B cell (primary cell): ENCODE results near the gene CFAP20DC. TPM values are rescaled to one million over a fixed set of nuclear protein-coding genes. Genes with fewer than 3 reads are reported as not detected.

Source experiments
- ATAC-seq: fragments of 200-7000 bp; cut with Tn5 transposase; one replicate; pipeline ENCODE4 v1.10.0; 2021; ENCODE audit warnings: low read depth, mild to moderate bottlenecking, moderate number of reproducible peaks, moderate library complexity
- CTCF ChIA-PET: fragments of 350-600 bp; sonication (Branson Sonifier 250); formaldehyde crosslinking; loops from one replicate; lab custom pipeline; 2021; ENCODE audit warnings: antibody characterized with exemption, inconsistent platforms; lab: Charles Lee
- POLR2A ChIA-PET: fragments of 350-600 bp; sonication (Branson Sonifier 250); formaldehyde crosslinking; loops from one replicate; lab custom pipeline; 2021; ENCODE audit warnings: antibody characterized with exemption; lab: Charles Lee
- DNase-seq: peaks from one replicate; pipeline ENCODE4 v3.0.0; 2013
- H2AFZ ChIP-seq: 2 replicates; pipeline ENCODE4 v1.6.1; 2012; ENCODE audit warnings: mild to moderate bottlenecking, low read depth, low read length; ENCODE audit not compliant: insufficient read depth, poor library complexity, severe bottlenecking
- H3K27ac ChIP-seq, 2 donors: 1 replicate in 1 of 2; 2 replicates in 1 of 2; pipeline ENCODE4 v1.5.1; 2012 to 2013; ENCODE audit warnings: low read length in 2 of 2, mild to moderate bottlenecking in 2 of 2, moderate library complexity in 1 of 2
- H3K27me3 ChIP-seq, 4 experiments: fragments of 200-600 bp in 1 of 4; sonication (generic) in 1 of 4; replicated peaks in 1 of 4; 1 replicate in 2 of 4; 2 replicates in 2 of 4; pipeline versions ENCODE4 v1.6.1 to v1.7.0; 2013 to 2016; ENCODE audit warnings: low read length in 3 of 4, mild to moderate bottlenecking in 2 of 4, mixed read lengths in 1 of 4, moderate library complexity in 1 of 4; ENCODE audit not compliant: insufficient read depth in 4 of 4, control insufficient read depth in 3 of 4; ENCODE audit errors: control extremely low read depth in 1 of 4
- H3K36me3 ChIP-seq, 2 experiments: replicated peaks in 1 of 2; 1 replicate in 1 of 2; 2 replicates in 1 of 2; pipeline versions ENCODE4 v1.6.1 to v1.7.1; 2013; ENCODE audit warnings: low read length in 1 of 2; ENCODE audit not compliant: insufficient read depth in 2 of 2, control insufficient read depth in 1 of 2; ENCODE audit errors: control extremely low read depth in 1 of 2, extremely low read depth in 1 of 2
- H3K4me1 ChIP-seq, 2 donors: fragments of 200-600 bp in 1 of 2; sonication (generic) in 1 of 2; 1 replicate in 1 of 2; 2 replicates in 1 of 2; pipeline versions ENCODE4 v1.5.1 to v1.6.1; 2013 to 2017; ENCODE audit warnings: low read length in 2 of 2; ENCODE audit not compliant: control insufficient read depth in 2 of 2, insufficient read depth in 2 of 2
- H3K4me2 ChIP-seq: replicated peaks from 2 replicates; pipeline ENCODE3; 2012; ENCODE audit warnings: mild to moderate bottlenecking, low read depth, low read length; ENCODE audit not compliant: poor library complexity, severe bottlenecking
- H3K4me3 ChIP-seq, 5 experiments: fragments of 200-600 bp in 1 of 5; sonication (generic) in 1 of 5; 1 replicate in 3 of 5; 2 replicates in 2 of 5; pipeline versions ENCODE4 v1.5.1 to v1.7.0; 2011 to 2016; ENCODE audit warnings: low read length in 4 of 5, mild to moderate bottlenecking in 4 of 5, low read depth in 2 of 5, control low read depth in 1 of 5, moderate library complexity in 1 of 5; ENCODE audit not compliant: insufficient read depth in 1 of 5; ENCODE audit errors: control extremely low read depth in 1 of 5, extremely low read depth in 1 of 5
- H3K79me2 ChIP-seq: fragments of 200-600 bp; sonication (generic); one replicate; pipeline ENCODE4 v1.6.0; 2016; ENCODE audit warnings: low read length; ENCODE audit not compliant: control insufficient read depth, insufficient read depth
- H3K9ac ChIP-seq: fragments of 200-600 bp; sonication (generic); 2 replicates; pipeline ENCODE4 v1.6.1; 2017; ENCODE audit warnings: mild to moderate bottlenecking, low read length, moderate library complexity
- H3K9me3 ChIP-seq, 3 donors: one replicate each; pipeline versions ENCODE4 v1.6.1 to v1.7.1; 2013; ENCODE audit warnings: low read length in 2 of 3; ENCODE audit not compliant: control insufficient read depth in 2 of 3, insufficient read depth in 1 of 3; ENCODE audit errors: control extremely low read depth in 1 of 3
- H4K20me1 ChIP-seq: 2 replicates; pipeline ENCODE4 v1.6.0; 2012; ENCODE audit warnings: mild to moderate bottlenecking, low read length; ENCODE audit not compliant: insufficient read depth, control insufficient read depth, poor library complexity, severe bottlenecking
- H3K27ac Mint-ChIP-seq: one replicate; pipeline ENCODE4 v1.8.0; 2021; ENCODE audit warnings: mixed read lengths
- H3K27me3 Mint-ChIP-seq: one replicate; pipeline ENCODE4 v1.8.0; 2021; ENCODE audit warnings: mixed read lengths
- H3K4me1 Mint-ChIP-seq: one replicate; pipeline ENCODE4 v1.8.0; 2021; ENCODE audit warnings: mixed read lengths
- H3K4me3 Mint-ChIP-seq: one replicate; pipeline ENCODE4 v1.8.0; 2021; ENCODE audit warnings: mixed read lengths
- H3K9me3 Mint-ChIP-seq: one replicate; pipeline ENCODE4 v1.8.0; 2022; ENCODE audit warnings: mixed read lengths; ENCODE audit not compliant: insufficient read depth
- EZH2 ChIP-seq: IDR thresholded peaks from 2 replicates; pipeline ENCODE4 v1.6.1; 2012; ENCODE audit warnings: borderline replicate concordance, low read depth, mild to moderate bottlenecking, moderate library complexity, low read length; ENCODE audit not compliant: insufficient read depth, poor library complexity, severe bottlenecking
- WGBS: methylation state at CpG from one replicate; pipeline ENCODE4 v1.1.5; 2013; ENCODE audit warnings: missing lambda C conversion rate; ENCODE audit not compliant: insufficient coverage; 5-methylcytosine and 5-hydroxymethylcytosine counted together
- intact Hi-C: fragments of 100-400 bp; cut with micrococcal nuclease; formaldehyde crosslinking; loops from one replicate; pipeline ENCODE4 v1.10.0; 2022
- polyA plus RNA-seq: library from polyadenylated mRNA; depleted of rRNA; stranded (reverse); fragments of >200 nt; gene quantifications from 2 replicates; pipeline ENCODE4 v1.2.3, GENCODE V29; 2012
- total RNA-seq, 2 donors: library from RNA; stranded (reverse); fragments of 120-200 nt in 1 of 2; gene quantifications; 1 replicate in 1 of 2; 2 replicates in 1 of 2; pipeline versions ENCODE4 v1.2.3 to v1.2.4, GENCODE V29; 2013 to 2022
- TF ChIP-seq, protein P1 (sequence below): fragments of 200-600 bp; IDR thresholded peaks from one replicate; pipeline ENCODE4 v1.8.0; 2022; ENCODE audit warnings: antibody characterized with exemption, mild to moderate bottlenecking

The CFAP20DC gene
- total and polyA plus RNA-seq, 2 donors (not counting 1 experiment from before 2014, with no cell fraction given) = 0.27 to 1.2 TPM

DNA sequence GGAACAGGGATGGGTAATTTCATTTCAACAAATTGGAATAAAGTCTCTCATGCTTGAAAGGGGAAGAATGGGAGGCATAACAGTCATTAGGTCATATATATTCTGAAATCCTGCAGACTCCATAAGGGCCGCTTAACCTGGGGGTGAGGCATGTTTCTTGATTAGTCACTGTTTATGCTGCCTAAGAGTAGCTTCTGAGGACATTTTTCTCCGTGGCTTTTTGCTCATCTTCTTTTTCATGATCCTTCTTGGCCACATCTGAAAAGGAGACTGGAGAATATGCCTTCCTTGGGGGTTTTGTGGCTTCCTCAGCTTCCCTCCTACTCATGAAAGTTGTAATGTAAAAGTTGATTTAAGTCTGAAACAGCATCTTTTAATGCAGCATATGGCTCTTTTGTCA, 20.0 kb upstream of the CFAP20DC start:
- Mint-ChIP-seq H3K27me3 (peaks cover 8% of the 10 kb centered on the region), H3K4me3 (no peak overlapping the region), H3K9me3 (no peaks in the 10 kb centered on the region), H3K4me1 (no peaks in the 10 kb centered on the region), H3K27ac (no peak overlapping the region)
- intact Hi-C loops = no loop called here
- TF ChIP-seq EZH2 = no peak
- TF ChIP-seq, protein P1, sequence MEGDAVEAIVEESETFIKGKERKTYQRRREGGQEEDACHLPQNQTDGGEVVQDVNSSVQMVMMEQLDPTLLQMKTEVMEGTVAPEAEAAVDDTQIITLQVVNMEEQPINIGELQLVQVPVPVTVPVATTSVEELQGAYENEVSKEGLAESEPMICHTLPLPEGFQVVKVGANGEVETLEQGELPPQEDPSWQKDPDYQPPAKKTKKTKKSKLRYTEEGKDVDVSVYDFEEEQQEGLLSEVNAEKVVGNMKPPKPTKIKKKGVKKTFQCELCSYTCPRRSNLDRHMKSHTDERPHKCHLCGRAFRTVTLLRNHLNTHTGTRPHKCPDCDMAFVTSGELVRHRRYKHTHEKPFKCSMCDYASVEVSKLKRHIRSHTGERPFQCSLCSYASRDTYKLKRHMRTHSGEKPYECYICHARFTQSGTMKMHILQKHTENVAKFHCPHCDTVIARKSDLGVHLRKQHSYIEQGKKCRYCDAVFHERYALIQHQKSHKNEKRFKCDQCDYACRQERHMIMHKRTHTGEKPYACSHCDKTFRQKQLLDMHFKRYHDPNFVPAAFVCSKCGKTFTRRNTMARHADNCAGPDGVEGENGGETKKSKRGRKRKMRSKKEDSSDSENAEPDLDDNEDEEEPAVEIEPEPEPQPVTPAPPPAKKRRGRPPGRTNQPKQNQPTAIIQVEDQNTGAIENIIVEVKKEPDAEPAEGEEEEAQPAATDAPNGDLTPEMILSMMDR = no peak
- Histone ChIP-seq H3K27ac (no peak overlapping the region), H2AFZ (no peak overlapping the region), H3K9ac (no peak overlapping the region), H3K4me1 (no peaks in the 10 kb centered on the region), H3K36me3 (no peaks in the 10 kb centered on the region), H3K9me3 (no peaks in the 10 kb centered on the region), H3K4me2 (no peak overlapping the region), H4K20me1 (no peaks in the 10 kb centered on the region), H3K27me3 (no peaks in the 10 kb centered on the region), H3K4me3 (no peak overlapping the region), H3K79me2 (no peaks in the 10 kb centered on the region)
- WGBS = no CpG with 5 or more reads among the region's 2 CpGs
- POLR2A ChIA-PET = no interaction called here
- CTCF ChIA-PET = interaction anchor here (1.0 kb wide), 1 partner anchor 17 kb away, joined by 4 read pairs; no protein-coding TSS in a partner anchor
- DNase-seq = no peak
- no peak for ATAC-seq

DNA sequence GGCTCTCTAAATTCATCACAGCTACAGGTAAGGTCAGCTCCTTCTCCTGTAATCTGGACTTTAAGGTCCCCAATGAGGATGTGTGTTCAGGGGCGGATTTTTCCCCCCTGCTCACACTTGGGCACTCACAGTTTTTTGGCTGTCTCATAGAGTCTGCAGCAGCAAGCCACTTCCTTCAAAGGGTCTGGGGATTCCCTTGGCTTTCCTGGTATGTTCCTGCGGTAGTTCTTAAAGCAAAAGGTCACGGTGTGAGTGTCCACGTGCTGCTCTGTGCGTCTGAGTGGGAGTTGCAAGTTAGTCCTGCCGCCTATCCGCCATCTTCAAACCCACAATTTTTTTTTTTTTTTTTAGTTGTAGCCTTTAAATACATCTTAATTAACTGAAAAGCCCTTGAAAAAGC, 15.4 kb upstream of the CFAP20DC start:
- Mint-ChIP-seq H3K9me3 (peaks cover 3% of the 10 kb centered on the region), H3K4me3 (no peak overlapping the region), H3K4me1 (no peaks in the 10 kb centered on the region), H3K27ac (no peak overlapping the region), H3K27me3 (peaks cover 11% of the 10 kb centered on the region)
- H3K4me2 ChIP-seq = no peak overlapping the region
- no peaks in the 10 kb centered on the region for H3K36me3 ChIP-seq
- no peak overlapping the region for H3K27ac ChIP-seq
- H3K27me3 ChIP-seq = no peaks in the 10 kb centered on the region
- WGBS = 84% methylated on average over 4 of the region's 7 CpGs
- no peaks in the 10 kb centered on the region for H3K79me2 ChIP-seq
- no peak for TF ChIP-seq EZH2
- TF ChIP-seq, protein P1 = no peak
- ATAC-seq = no peak
- peaks cover 0 to 4% (median 0%) of the 10 kb centered on the region in 3 donors for H3K9me3 ChIP-seq
- H2AFZ ChIP-seq = no peak overlapping the region
- no peak overlapping the region for H3K9ac ChIP-seq
- H3K4me1 ChIP-seq = no peaks in the 10 kb centered on the region
- H3K4me3 ChIP-seq = no peak overlapping the region
- intact Hi-C loops = no loop called here
- H4K20me1 ChIP-seq = no peaks in the 10 kb centered on the region
- ChIA-PET POLR2A (no interaction called here), CTCF (no interaction called here)
- DNase-seq = no peak
